ENCODE data around the gene DCP2.
"Not testable (repeated sequence)": the region's sequence is repeated elsewhere in the genome, so short reads cannot be mapped to it uniquely, and the experiment has no call there.

Gene DCP2

GRCh38 chr5:112957036-112957808 is 19.4 kb upstream of the DCP2 start:
- Histone ChIP-seq H3K4me2 (ENCODE audit: low read length) (no peak overlapping the region), H3K27me3 (ENCODE audit: control insufficient read depth, low read length) (no peaks in the 10 kb centered on the region), H4K20me1 (ENCODE audit: control insufficient read depth, insufficient read depth, low read depth, low read length) (no peaks in the 10 kb centered on the region), H3K79me2 (ENCODE audit: control insufficient read depth, low read length) (no peaks in the 10 kb centered on the region), H3K27ac (ENCODE audit: low read depth, low read length) (no peak overlapping the region), H3K4me3 (ENCODE audit: low read length) (no peak overlapping the region), H3K36me3 (ENCODE audit: control insufficient read depth, low read length) (no peaks in the 10 kb centered on the region), H3F3A (ENCODE audit: control insufficient read depth, insufficient read depth) (no peaks in the 10 kb centered on the region), H3K9me3 (ENCODE audit: control insufficient read depth, insufficient read depth, low read length) (no peaks in the 10 kb centered on the region), H3K4me1 (ENCODE audit: control insufficient read depth, low read length) (peaks cover 20% of the 10 kb centered on the region), H3K9me2 (replicated peaks; ENCODE audit: control insufficient read depth, low read length) (no peaks in the 10 kb centered on the region)
- TF ChIP-seq CTCF (IDR thresholded peaks at IDR 0.05; ENCODE audit: low read depth, low read length, poor library complexity, severe bottlenecking) (no peak), EZH2phosphoT487 (IDR thresholded peaks at IDR 0.05; ENCODE audit: borderline replicate concordance, low read length) (no peak)

- H3K4me3 ChIP-seq (ENCODE audit: low read length): no peak overlapping the region
- no peaks in the 10 kb centered on the region for H3K9me2 ChIP-seq (replicated peaks; ENCODE audit: control insufficient read depth, low read length)
- no peaks in the 10 kb centered on the region for H3K9me3 ChIP-seq (ENCODE audit: control insufficient read depth, insufficient read depth, low read length)
- no peaks in the 10 kb centered on the region for H3F3A ChIP-seq (ENCODE audit: control insufficient read depth, insufficient read depth)
- no peak overlapping the region for H3K27ac ChIP-seq (ENCODE audit: low read depth, low read length)
- no peaks in the 10 kb centered on the region for H3K36me3 ChIP-seq (ENCODE audit: control insufficient read depth, low read length)
- H3K79me2 ChIP-seq (ENCODE audit: control insufficient read depth, low read length): no peaks in the 10 kb centered on the region
- H4K20me1 ChIP-seq (ENCODE audit: control insufficient read depth, insufficient read depth, low read depth, low read length): no peaks in the 10 kb centered on the region
- peaks cover 21% of the 10 kb centered on the region for H3K4me1 ChIP-seq (ENCODE audit: control insufficient read depth, low read length)
- H3K27me3 ChIP-seq (ENCODE audit: control insufficient read depth, low read length): no peaks in the 10 kb centered on the region
- H3K4me2 ChIP-seq (ENCODE audit: low read length): no peak overlapping the region; the same call in 1 of the 2 replicates
- TF ChIP-seq EZH2phosphoT487 (IDR thresholded peaks at IDR 0.05; ENCODE audit: borderline replicate concordance, low read length): no peak
- no peak for TF ChIP-seq CTCF (IDR thresholded peaks at IDR 0.05; ENCODE audit: low read depth, low read length, poor library complexity, severe bottlenecking)
These were observed 18.2 kb upstream of the DCP2 start for GRCh38 chr5:112958093-112959088.

DNA sequence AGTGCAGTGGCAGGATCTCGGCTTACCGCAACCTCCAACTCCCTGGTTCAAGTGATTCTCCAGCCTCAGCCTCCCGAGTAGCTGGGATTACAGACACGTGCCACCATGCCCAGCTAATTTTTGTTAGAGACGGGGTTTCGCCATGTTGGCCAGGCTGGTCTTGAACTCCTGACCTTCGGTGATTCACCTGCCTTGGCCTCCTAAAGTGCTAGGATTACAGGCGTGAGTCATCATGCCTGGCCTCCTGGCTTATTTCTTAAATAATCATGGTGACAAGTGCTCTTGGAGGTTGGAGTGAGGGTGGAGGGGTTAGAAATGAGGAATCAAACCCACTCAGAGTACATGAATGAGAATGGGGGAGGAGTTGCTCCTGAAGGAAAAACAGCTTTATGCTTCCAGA is 16.7 kb upstream of the DCP2 start:
- H3K27me3 ChIP-seq (ENCODE audit: control insufficient read depth, low read length); H3K27ac ChIP-seq (ENCODE audit: low read depth, low read length); H3F3A ChIP-seq (ENCODE audit: control insufficient read depth, insufficient read depth); H3K9me2 ChIP-seq (replicated peaks; ENCODE audit: control insufficient read depth, low read length); H3K4me2 ChIP-seq (ENCODE audit: low read length); H4K20me1 ChIP-seq (ENCODE audit: control insufficient read depth, insufficient read depth, low read depth, low read length); H3K36me3 ChIP-seq (ENCODE audit: control insufficient read depth, low read length); H3K9me3 ChIP-seq (ENCODE audit: control insufficient read depth, insufficient read depth, low read length); H3K79me2 ChIP-seq (ENCODE audit: control insufficient read depth, low read length); H3K4me3 ChIP-seq (ENCODE audit: low read length): not testable (repeated sequence)
- peaks cover 32% of the 10 kb centered on the region for H3K4me1 ChIP-seq (ENCODE audit: control insufficient read depth, low read length)
